ENCODE results near the gene LSAMP.
"Not testable (repeated sequence)": the region's sequence is repeated elsewhere in the genome, so short reads cannot be mapped to it uniquely, and the experiment has no call there.

LSAMP gene

DNA sequence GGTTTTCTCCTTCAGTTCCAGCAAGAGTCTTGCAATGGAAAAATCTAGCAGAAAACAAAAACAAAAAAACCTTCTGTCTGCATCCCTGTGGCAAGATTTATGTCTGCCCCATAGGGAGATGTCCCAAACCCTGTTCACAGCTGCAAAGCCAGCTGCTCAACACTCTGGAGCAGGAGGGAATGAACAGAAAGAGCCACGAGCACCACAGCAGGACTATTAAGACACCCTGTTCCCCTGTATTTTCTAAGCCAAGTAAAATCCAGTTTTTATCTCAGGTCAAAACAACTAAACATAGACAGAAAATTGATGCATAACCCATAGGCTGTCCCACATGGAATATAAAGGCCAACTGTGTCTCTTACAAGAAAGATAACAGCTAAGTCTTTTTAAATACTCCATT lies 357.9 kb downstream of the LSAMP start:
- no peak for TF ChIP-seq CTCF (IDR thresholded peaks at IDR 0.05; ENCODE audit: insufficient read depth, low read length, missing control alignments)
- POLR2A ChIA-PET = no interaction called here
- H3K4me3 ChIP-seq (ENCODE audit: low read depth, low read length) = no peak overlapping the region
- CTCF ChIA-PET = no interaction called here
- no peak for DNase-seq (ENCODE audit: low read depth, low spot score)

DNA sequence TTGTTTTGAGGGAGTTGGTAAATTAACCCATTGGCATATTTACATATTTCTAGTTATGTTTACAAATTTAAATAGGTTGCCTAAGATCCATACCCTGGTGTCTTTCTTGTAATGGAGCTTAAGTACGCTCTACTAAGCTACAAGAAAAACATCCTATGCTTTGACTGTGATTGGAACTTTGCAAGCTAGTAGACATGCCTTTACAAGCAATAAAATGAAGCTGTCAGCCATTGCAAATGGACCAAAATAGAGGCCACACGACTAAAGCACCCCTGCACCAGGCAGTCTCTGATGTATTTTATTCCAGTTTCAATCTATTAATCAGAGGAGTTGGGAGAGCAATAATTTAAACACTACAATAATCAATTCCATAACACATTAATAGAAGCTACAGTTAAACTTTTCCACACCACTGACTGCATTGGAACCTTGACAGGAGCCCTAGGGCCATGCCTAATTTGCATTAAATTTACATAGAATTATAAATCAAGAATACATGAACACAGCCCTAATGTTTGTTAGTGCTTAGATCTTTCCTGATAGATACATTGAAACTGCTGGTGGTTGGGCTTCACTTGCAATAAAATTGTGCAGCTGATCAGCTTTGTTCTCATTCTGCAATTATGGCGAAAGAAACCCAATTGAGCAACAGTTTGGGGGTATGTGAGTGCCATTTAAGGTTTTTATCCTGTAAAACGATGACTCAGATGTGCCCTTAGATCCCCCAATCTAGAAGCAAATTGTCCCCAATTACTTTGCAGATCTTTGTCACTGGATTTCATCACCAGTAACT lies 360.1 kb downstream of the LSAMP start:
- no peak overlapping the region for H3K4me3 ChIP-seq (ENCODE audit: low read depth, low read length)
- DNase-seq (ENCODE audit: low read depth, low spot score) = no peak
- TF ChIP-seq CTCF (IDR thresholded peaks at IDR 0.05; ENCODE audit: insufficient read depth, low read length, missing control alignments) = no peak
- POLR2A ChIA-PET = no interaction called here
- CTCF ChIA-PET = no interaction called here

- CTCF ChIA-PET = no interaction called here
Observed at GRCh38 chr3:116083683-116084082, 361.6 kb downstream of the LSAMP start.

DNA sequence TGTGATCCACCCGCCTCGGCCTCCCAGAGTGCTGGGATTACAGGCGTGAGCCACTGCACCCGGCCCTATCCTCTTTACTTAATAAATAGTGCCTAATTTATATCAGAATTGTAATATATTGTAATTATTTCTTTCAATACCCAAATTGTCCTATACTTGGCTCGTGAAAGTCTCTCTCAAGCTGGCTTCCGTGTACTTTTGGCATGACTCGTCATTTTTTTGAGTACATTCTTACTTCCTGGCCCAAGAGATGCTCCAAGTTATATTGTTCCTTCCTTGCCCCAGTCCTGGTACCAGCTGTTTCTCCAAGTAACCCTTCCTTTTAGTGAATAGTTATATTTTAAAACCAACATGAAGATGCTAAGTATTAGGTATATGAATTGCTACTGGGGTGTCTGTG lies 366.7 kb downstream of the LSAMP start:
- no peak overlapping the region for H3K4me3 ChIP-seq (ENCODE audit: low read depth, low read length)
- no peak for DNase-seq (ENCODE audit: low read depth, low spot score)
- TF ChIP-seq CTCF (IDR thresholded peaks at IDR 0.05; ENCODE audit: insufficient read depth, low read length, missing control alignments) = no peak
- CTCF ChIA-PET = no interaction called here
- POLR2A ChIA-PET = no interaction called here

More at GRCh38 chr3:116083683-116084082, 361.6 kb downstream of the LSAMP start:
- DNase-seq (ENCODE audit: low read depth, low spot score) = no peak
- no peak overlapping the region for H3K4me3 ChIP-seq (ENCODE audit: low read depth, low read length)
- POLR2A ChIA-PET = no interaction called here
- TF ChIP-seq CTCF (IDR thresholded peaks at IDR 0.05; ENCODE audit: insufficient read depth, low read length, missing control alignments) = no peak

- no peak overlapping the region for H3K4me3 ChIP-seq (ENCODE audit: low read depth, low read length)
- DNase-seq (ENCODE audit: low read depth, low spot score) = no peak
- ChIA-PET POLR2A (no interaction called here), CTCF (no interaction called here)
- TF ChIP-seq CTCF (IDR thresholded peaks at IDR 0.05; ENCODE audit: insufficient read depth, low read length, missing control alignments) = no peak
Observed at GRCh38 chr3:116077557-116077956, 367.7 kb downstream of the LSAMP start.

DNA sequence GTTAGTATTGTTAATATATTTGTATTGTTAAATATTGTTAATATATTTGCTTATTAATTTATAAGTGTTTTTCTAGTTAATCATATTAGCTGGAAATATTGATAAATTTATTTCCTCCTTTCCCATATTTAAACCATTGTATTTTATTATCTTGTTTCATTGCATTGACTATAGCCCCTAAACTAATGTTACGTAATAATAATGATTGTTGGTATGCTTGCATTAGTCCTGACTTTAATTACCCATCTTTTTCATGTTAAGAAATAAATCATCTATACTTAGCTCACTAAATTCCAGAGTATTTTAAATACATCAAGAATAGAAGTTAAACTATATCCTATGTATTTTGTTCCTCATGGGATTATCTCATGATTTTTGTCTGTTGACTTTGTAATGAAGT lies 368.2 kb downstream of the LSAMP start:
- ChIA-PET POLR2A (no interaction called here), CTCF (no interaction called here)
- DNase-seq (ENCODE audit: low read depth, low spot score) = no peak
- no peak for TF ChIP-seq CTCF (IDR thresholded peaks at IDR 0.05; ENCODE audit: insufficient read depth, low read length, missing control alignments)
- H3K4me3 ChIP-seq (ENCODE audit: low read depth, low read length) = no peak overlapping the region

GRCh38 chr3:116070516-116071278 lies 374.6 kb downstream of the LSAMP start:
- DNase-seq (ENCODE audit: low read depth, low spot score); POLR2A ChIA-PET; H3K4me3 ChIP-seq (ENCODE audit: low read depth, low read length); CTCF ChIA-PET: not testable (repeated sequence)
